Gastrocnemius medialis (tissue), 4 donors: ENCODE data around the gene DPP10. TPM values are rescaled to one million over a fixed set of nuclear protein-coding genes. Genes with fewer than 3 reads are reported as not detected.

Source experiments
- ATAC-seq, 2 donors: fragments of 150-250 bp; one replicate each; pipeline ENCODE4 v1.9.1; 2016
- DNase-seq, 2 donors: peaks; one replicate each; pipeline ENCODE4 v3.0.0-alpha.2; 2019
- H3K27ac ChIP-seq, 4 donors: fragments of 200-600 bp; sonication (generic); 1 replicate in 1 of 4; 2 replicates in 3 of 4; pipeline ENCODE4 v1.5.1; 2016 to 2018; ENCODE audit warnings: mild to moderate bottlenecking in 2 of 4, moderate library complexity in 1 of 4
- H3K27me3 ChIP-seq, 3 donors: fragments of 200-600 bp; sonication (generic) in 2 of 3; 1 replicate in 1 of 3; 2 replicates in 2 of 3; pipeline versions ENCODE4 v1.5.1 to v1.6.0; 2016 to 2019; ENCODE audit warnings: mild to moderate bottlenecking in 1 of 3, moderate library complexity in 1 of 3
- H3K36me3 ChIP-seq, 2 donors: fragments of 200-600 bp; sonication (generic) in 1 of 2; one replicate each; pipeline ENCODE4 v1.5.1; 2017 to 2018
- H3K4me1 ChIP-seq, 2 donors: fragments of 200-600 bp; sonication (generic) in 1 of 2; one replicate each; pipeline ENCODE4 v1.5.1; 2016 to 2017; ENCODE audit warnings: mild to moderate bottlenecking in 2 of 2
- H3K4me3 ChIP-seq, 4 donors: fragments of 200-600 bp; sonication (generic) in 3 of 4; 1 replicate in 1 of 4; 2 replicates in 3 of 4; pipeline ENCODE4 v1.5.1; 2016 to 2019; ENCODE audit warnings: mild to moderate bottlenecking in 2 of 4
- H3K9me3 ChIP-seq, 3 donors: fragments of 200-600 bp; sonication (generic) in 2 of 3; 1 replicate in 1 of 3; 2 replicates in 2 of 3; pipeline ENCODE4 v1.5.1; 2016 to 2019
- POLR2A ChIP-seq, 2 donors: fragments of 450-650 bp; IDR thresholded peaks; one replicate each; pipeline ENCODE4 v1.6.1; 2017; ENCODE audit warnings: antibody characterized with exemption in 2 of 2, mild to moderate bottlenecking in 2 of 2, moderate library complexity in 2 of 2
- in situ Hi-C, 4 donors: fragments of 200-750 bp; cut with MboI; loops; one replicate each; pipeline versions ENCODE4 v1.15.0 to v1.8.0; 2017; ENCODE audit warnings: low sequenced_read_pairs in 4 of 4
- intact Hi-C: fragments of 100-400 bp; cut with DNase I; formaldehyde crosslinking; loops from one replicate; pipeline ENCODE4 v1.15.1; 2023; ENCODE audit warnings: low total_unique reads
- total RNA-seq, 4 donors: library from RNA; depleted of rRNA; stranded (reverse); fragments of >200 nt; gene quantifications; one replicate each; pipeline versions ENCODE4 v1.1.0 to v1.2.3, GENCODE V29; 2016
- TF ChIP-seq, protein P1 (sequence below), 5 experiments: fragments of 450-650 bp in 3 of 5; fragments of 200-600 bp in 2 of 5; sonication (generic) in 2 of 5; IDR thresholded peaks in 4 of 5; conservative IDR thresholded peaks in 1 of 5; 1 replicate in 4 of 5; 2 replicates in 1 of 5; pipeline ENCODE4 v1.5.1; 2016 to 2019; ENCODE audit warnings: antibody characterized with exemption in 5 of 5, mild to moderate bottlenecking in 3 of 5, moderate library complexity in 3 of 5

The DPP10 gene
- total RNA-seq, 4 donors from 2014 or later, result not detected

DNA sequence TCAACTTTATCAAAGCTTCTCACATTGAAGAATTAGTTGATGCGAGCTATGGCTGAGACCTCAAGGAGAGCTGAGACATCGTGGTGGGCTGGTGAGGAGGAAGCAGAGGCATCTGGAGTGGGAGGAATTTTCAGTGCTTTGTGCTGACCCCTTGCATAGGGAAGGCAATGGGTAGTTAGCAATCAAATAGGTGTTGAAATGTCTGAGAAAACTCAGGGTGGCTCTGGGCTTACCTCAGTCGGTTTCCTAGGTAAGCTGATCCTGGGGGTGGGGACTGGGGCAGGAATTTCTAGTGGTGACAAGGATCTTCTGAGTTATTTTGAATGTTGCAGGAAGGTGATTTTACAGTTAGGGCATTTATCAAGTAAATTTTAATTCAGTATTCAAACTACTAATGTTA, 20.7 kb upstream of the DPP10 start:
- no peaks in the 10 kb centered on the region for H3K4me1 ChIP-seq
- no peak overlapping the region for H3K27ac ChIP-seq
- H3K36me3 ChIP-seq, result no peaks in the 10 kb centered on the region
- no peaks in the 10 kb centered on the region for H3K9me3 ChIP-seq
- no peaks in the 10 kb centered on the region for H3K27me3 ChIP-seq
- in situ Hi-C loops (no loop called here), intact Hi-C loops (loop anchor here (2.0 kb wide), 1 partner anchor 31 kb away; no protein-coding TSS in a partner anchor)
- no peak for DNase-seq
- H3K4me3 ChIP-seq, result no peak overlapping the region
- no peak for ATAC-seq
- TF ChIP-seq, protein P1, sequence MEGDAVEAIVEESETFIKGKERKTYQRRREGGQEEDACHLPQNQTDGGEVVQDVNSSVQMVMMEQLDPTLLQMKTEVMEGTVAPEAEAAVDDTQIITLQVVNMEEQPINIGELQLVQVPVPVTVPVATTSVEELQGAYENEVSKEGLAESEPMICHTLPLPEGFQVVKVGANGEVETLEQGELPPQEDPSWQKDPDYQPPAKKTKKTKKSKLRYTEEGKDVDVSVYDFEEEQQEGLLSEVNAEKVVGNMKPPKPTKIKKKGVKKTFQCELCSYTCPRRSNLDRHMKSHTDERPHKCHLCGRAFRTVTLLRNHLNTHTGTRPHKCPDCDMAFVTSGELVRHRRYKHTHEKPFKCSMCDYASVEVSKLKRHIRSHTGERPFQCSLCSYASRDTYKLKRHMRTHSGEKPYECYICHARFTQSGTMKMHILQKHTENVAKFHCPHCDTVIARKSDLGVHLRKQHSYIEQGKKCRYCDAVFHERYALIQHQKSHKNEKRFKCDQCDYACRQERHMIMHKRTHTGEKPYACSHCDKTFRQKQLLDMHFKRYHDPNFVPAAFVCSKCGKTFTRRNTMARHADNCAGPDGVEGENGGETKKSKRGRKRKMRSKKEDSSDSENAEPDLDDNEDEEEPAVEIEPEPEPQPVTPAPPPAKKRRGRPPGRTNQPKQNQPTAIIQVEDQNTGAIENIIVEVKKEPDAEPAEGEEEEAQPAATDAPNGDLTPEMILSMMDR (IDR thresholded peaks at IDR 0.05 in 4 of 5, conservative IDR thresholded peaks at IDR 0.05 in 1 of 5), result no peak
- no peak for TF ChIP-seq POLR2A (IDR thresholded peaks at IDR 0.05)

- no peaks in the 10 kb centered on the region for H3K36me3 ChIP-seq
- intact Hi-C loops, result no loop called here
- ATAC-seq, result no peak
- no peaks in the 10 kb centered on the region for H3K4me1 ChIP-seq
- no peak overlapping the region for H3K27ac ChIP-seq
- no peaks in the 10 kb centered on the region for H3K27me3 ChIP-seq
- DNase-seq, result no peak
- H3K9me3 ChIP-seq, result no peaks in the 10 kb centered on the region
- in situ Hi-C loops, result no loop called here
- TF ChIP-seq, protein P1 (IDR thresholded peaks at IDR 0.05 in 4 of 5, conservative IDR thresholded peaks at IDR 0.05 in 1 of 5), result no peak
- no peak for TF ChIP-seq POLR2A (IDR thresholded peaks at IDR 0.05)
- no peak overlapping the region for H3K4me3 ChIP-seq
Observed at GRCh38 chr2:114424699-114425098, 17.7 kb upstream of the DPP10 start.

DNA sequence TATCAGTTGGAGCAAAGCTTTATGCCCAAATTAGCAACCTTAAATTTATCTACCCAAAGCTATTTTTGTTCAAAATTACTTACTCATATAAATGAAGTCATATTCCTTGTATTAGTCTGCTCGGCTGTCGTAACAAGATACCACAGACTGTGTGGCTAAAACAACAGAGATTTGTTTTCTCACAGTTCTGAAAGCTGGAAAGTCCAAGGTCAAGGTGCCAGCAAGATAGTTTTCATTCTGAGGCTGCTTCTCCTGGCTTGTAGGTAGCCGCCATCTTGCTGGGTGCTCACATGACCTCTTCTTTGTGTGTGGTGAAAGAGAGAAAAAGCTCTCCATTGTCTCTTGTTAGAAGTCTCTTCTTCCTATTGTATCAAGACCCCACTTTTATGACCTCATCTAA, 15.7 kb upstream of the DPP10 start:
- Histone ChIP-seq H3K4me3 (no peak overlapping the region), H3K27me3 (no peaks in the 10 kb centered on the region), H3K27ac (no peak overlapping the region), H3K36me3 (no peaks in the 10 kb centered on the region), H3K9me3 (no peaks in the 10 kb centered on the region), H3K4me1 (no peaks in the 10 kb centered on the region)
- no peak for ATAC-seq
- TF ChIP-seq, protein P1 (IDR thresholded peaks at IDR 0.05 in 4 of 5, conservative IDR thresholded peaks at IDR 0.05 in 1 of 5), result no peak
- no peak for TF ChIP-seq POLR2A (IDR thresholded peaks at IDR 0.05)
- intact Hi-C loops (no loop called here), in situ Hi-C loops (no loop called here)
- no peak for DNase-seq

DNA sequence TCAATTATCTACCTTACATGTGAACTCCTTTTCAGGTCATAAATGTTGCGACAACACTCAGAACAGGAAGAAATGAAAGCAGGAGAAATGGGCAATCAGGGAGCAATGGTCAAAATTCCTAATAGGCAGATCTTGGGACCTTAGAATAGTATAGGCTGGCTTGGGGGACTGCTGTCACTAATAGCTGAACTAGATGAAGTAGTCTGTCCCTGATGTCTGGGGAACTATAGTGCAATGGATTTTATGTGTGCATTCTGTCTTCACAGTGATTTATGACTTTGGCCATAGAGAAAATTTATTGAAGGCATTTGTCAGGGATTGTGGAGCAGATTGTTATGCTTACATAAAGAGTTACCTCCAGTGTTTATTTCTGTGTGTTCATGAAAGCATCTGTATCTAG, 6.1 kb upstream of the DPP10 start:
- no peak for ATAC-seq
- H3K9me3 ChIP-seq, result no peaks in the 10 kb centered on the region
- intact Hi-C loops (no loop called here), in situ Hi-C loops (no loop called here)
- no peak overlapping the region for H3K27ac ChIP-seq
- H3K4me3 ChIP-seq, result no peak overlapping the region
- H3K36me3 ChIP-seq, result no peaks in the 10 kb centered on the region
- TF ChIP-seq POLR2A (IDR thresholded peaks at IDR 0.05), result no peak
- TF ChIP-seq, protein P1 (IDR thresholded peaks at IDR 0.05 in 4 of 5, conservative IDR thresholded peaks at IDR 0.05 in 1 of 5), result no peak
- H3K4me1 ChIP-seq, result no peaks in the 10 kb centered on the region
- DNase-seq, result no peak
- H3K27me3 ChIP-seq, result no peaks in the 10 kb centered on the region

DNA sequence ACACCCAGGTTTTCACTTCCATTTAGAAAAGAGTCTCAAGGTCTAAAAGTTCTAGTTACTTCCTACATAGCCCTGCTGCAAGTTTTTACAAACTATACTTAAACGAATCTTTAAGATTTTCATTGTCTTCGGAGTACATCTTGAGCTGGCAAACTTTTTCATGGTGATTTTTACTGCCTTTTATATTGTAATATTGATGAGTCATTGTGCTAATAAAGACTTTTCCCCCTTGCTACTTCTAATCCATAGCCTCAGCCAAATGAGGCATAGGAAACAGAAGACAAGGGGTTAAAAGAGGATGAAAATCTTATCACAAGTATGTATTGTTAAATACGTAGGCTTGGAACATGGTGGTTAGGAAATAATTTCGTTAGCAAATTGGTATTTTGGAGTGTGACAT, 4.1 kb downstream of the DPP10 start:
- Histone ChIP-seq H3K27ac (no peak overlapping the region), H3K9me3 (no peaks in the 10 kb centered on the region), H3K27me3 (no peaks in the 10 kb centered on the region), H3K36me3 (no peaks in the 10 kb centered on the region), H3K4me1 (no peaks in the 10 kb centered on the region), H3K4me3 (no peak overlapping the region)
- in situ Hi-C loops (no loop called here), intact Hi-C loops (no loop called here)
- no peak for ATAC-seq
- DNase-seq, result no peak
- no peak for TF ChIP-seq POLR2A (IDR thresholded peaks at IDR 0.05)
- TF ChIP-seq, protein P1 (IDR thresholded peaks at IDR 0.05 in 4 of 5, conservative IDR thresholded peaks at IDR 0.05 in 1 of 5), result no peak
